HepG2 (cell line): ENCODE measurements around the gene SLX9. TPM values are rescaled to one million over a fixed set of nuclear protein-coding genes. Genes with fewer than 3 reads are reported as not detected.
A peak's percentile ranks its signal among the peaks of the same experiment; 100 is the strongest.

Experiments used
- ATAC-seq: fragments of 200-7000 bp; cut with Tn5 transposase; 3 replicates; pipeline ENCODE4 v1.9.1; 2020; ENCODE audit warnings: mild to moderate bottlenecking, moderate library complexity
- Bru-seq: library from RNA; stranded (reverse); fragments of 400-500 nt; gene quantifications from one replicate; lab custom pipeline; 2021; lab: Mats Ljungman, UMichigan
- BruChase-seq, 2 experiments: library from RNA; stranded (reverse); fragments of 400-500 nt; gene quantifications; one replicate each; lab custom pipeline; 2021; lab: Mats Ljungman, UMichigan
- BruUV-seq: library from RNA; stranded (reverse); fragments of 400-500 nt; replicated peaks from 2 replicates; lab custom pipeline; 2021; lab: Mats Ljungman, UMichigan
- CTCF ChIA-PET: fragments of 300-600 bp; formaldehyde crosslinking; extraction: SDS; loops from one replicate; lab custom pipeline; 2021; ENCODE audit warnings: low total read pairs, inconsistent platforms, low intra/inter-chr PET ratio; lab: Yijun Ruan, JAX
- POLR2A ChIA-PET: fragments of 350-600 bp; sonication (Branson Sonifier 250); formaldehyde crosslinking; loops from one replicate; lab custom pipeline; 2020; ENCODE audit warnings: antibody characterized with exemption, inconsistent platforms; lab: Yijun Ruan, JAX
- DNase-seq: peaks from one replicate; pipeline ENCODE4 v3.0.0-alpha.2; 2015; ENCODE audit warnings: low spot score
- FAIRE-seq: peaks from 3 replicates; lab custom pipeline; 2011; peaks lifted over from hg19 to GRCh38; lab: Jason Lieb, UNC
- H2AFZ ChIP-seq: one replicate; pipeline ENCODE4 v1.6.1; 2011; ENCODE audit warnings: low read length, inconsistent platforms
- H3K27ac ChIP-seq: fragments of 300-600 bp; 3 replicates; pipeline ENCODE4 v1.8.0; 2011; ENCODE audit warnings: mixed run types, mild to moderate bottlenecking, mixed read lengths, low read length, inconsistent platforms; ENCODE audit not compliant: insufficient read depth; ENCODE audit errors: extremely low read length
- H3K27me3 ChIP-seq, 2 experiments: fragments of 200-600 bp in 1 of 2; 2 replicates in 1 of 2; 3 replicates in 1 of 2; pipeline versions ENCODE4 v1.6.0 to v1.8.0; 2011; ENCODE audit warnings: low read length in 2 of 2, mild to moderate bottlenecking in 2 of 2, moderate library complexity in 2 of 2, inconsistent platforms in 1 of 2; ENCODE audit not compliant: insufficient read depth in 2 of 2, control insufficient read depth in 1 of 2
- H3K36me3 ChIP-seq, 2 experiments: fragments of 200-600 bp in 1 of 2; replicated peaks in 1 of 2; 2 replicates in 1 of 2; 3 replicates in 1 of 2; pipeline versions ENCODE4 v1.5.1 to v1.8.0; 2011; ENCODE audit warnings: low read length in 2 of 2, inconsistent platforms in 1 of 2; ENCODE audit not compliant: insufficient read depth in 2 of 2, control insufficient read depth in 1 of 2
- H3K4me1 ChIP-seq: 2 replicates; pipeline ENCODE4 v1.5.1; 2012; ENCODE audit warnings: low read length, inconsistent platforms; ENCODE audit not compliant: insufficient read depth
- H3K4me2 ChIP-seq: 2 replicates; pipeline ENCODE4 v1.6.0; 2011; ENCODE audit warnings: low read depth, low read length, inconsistent platforms
- H3K4me3 ChIP-seq, 3 experiments: fragments of 200-600 bp in 1 of 3; sonication (generic), shearing (Covaris generic) in 1 of 3; replicated peaks in 1 of 3; 2 replicates each; pipeline ENCODE4 v1.5.1; 2011 to 2016; ENCODE audit warnings: low read length in 3 of 3, inconsistent platforms in 2 of 3, low read depth in 2 of 3, mild to moderate bottlenecking in 2 of 3, control low read depth in 1 of 3, mixed read lengths in 1 of 3; ENCODE audit not compliant: insufficient read depth in 1 of 3
- H3K79me2 ChIP-seq: one replicate; pipeline ENCODE4 v1.6.1; 2011; ENCODE audit warnings: low read length, inconsistent platforms; ENCODE audit not compliant: insufficient read depth
- H3K9ac ChIP-seq: 2 replicates; pipeline ENCODE4 v1.6.0; 2011; ENCODE audit warnings: mild to moderate bottlenecking, low read depth, low read length, inconsistent platforms; ENCODE audit not compliant: insufficient read depth
- H3K9me3 ChIP-seq: 2 replicates; pipeline ENCODE4 v1.5.1; 2012; ENCODE audit warnings: mild to moderate bottlenecking, low read length
- H4K20me1 ChIP-seq: 2 replicates; pipeline ENCODE4 v1.6.0; 2011; ENCODE audit warnings: inconsistent platforms, mild to moderate bottlenecking, low read length, moderate library complexity; ENCODE audit not compliant: insufficient read depth
- ATF1 ChIP-seq: IDR thresholded peaks from 2 replicates; pipeline ENCODE4 v1.6.1; 2016; ENCODE audit warnings: mild to moderate bottlenecking, control low read depth
- DBP ChIP-seq: sonication (generic); formaldehyde crosslinking; IDR thresholded peaks from 2 replicates; pipeline ENCODE4 v1.4.0; 2020; ENCODE audit warnings: missing genetic modification reagents; ENCODE audit errors: not compliant biosample characterization
- HDAC1 ChIP-seq: sonication (generic); formaldehyde crosslinking; IDR thresholded peaks from 2 replicates; pipeline ENCODE4 v1.5.1; 2020; ENCODE audit warnings: mild to moderate bottlenecking, missing genetic modification reagents
- KLF12 ChIP-seq: sonication (generic); formaldehyde crosslinking; IDR thresholded peaks from 2 replicates; pipeline ENCODE4 v1.4.0; 2020; ENCODE audit warnings: missing genetic modification reagents, borderline replicate concordance
- PHF5A ChIP-seq: IDR thresholded peaks from one replicate; pipeline ENCODE4 v1.6.1; 2018; ENCODE audit warnings: low read depth, missing genetic modification reagents; ENCODE audit not compliant: unreplicated experiment
- ZNF558 ChIP-seq: sonication (generic); formaldehyde crosslinking; IDR thresholded peaks from 2 replicates; pipeline ENCODE4 v1.9.0; 2022; ENCODE audit warnings: mild to moderate bottlenecking, missing genetic modification reagents, borderline replicate concordance
- ZNF7 ChIP-seq: IDR thresholded peaks from 2 replicates; pipeline ENCODE4 v1.6.1; 2016; ENCODE audit warnings: missing biosample characterization, missing genetic modification reagents
- ZSCAN20 ChIP-seq: sonication (generic); formaldehyde crosslinking; IDR thresholded peaks from 2 replicates; pipeline ENCODE4 v1.4.0; 2020; ENCODE audit warnings: missing genetic modification reagents, mild to moderate bottlenecking, borderline replicate concordance
- WGBS: methylation state at CpG from one replicate; pipeline ENCODE4 v1.1.6; 2017; ENCODE audit warnings: low lambda C conversion rate; 5-methylcytosine and 5-hydroxymethylcytosine counted together
- in situ Hi-C: cut with HindIII; loops from 2 replicates; pipeline ENCODE4 v1.10.0; 2017; ENCODE audit warnings: low pct_unique_long_range_greater_than_20kb; ENCODE audit not compliant: extremely low pct_ligation_motif_present
- intact Hi-C: fragments of 100-400 bp; cut with micrococcal nuclease; formaldehyde crosslinking; loops from one replicate; pipeline ENCODE4 v1.10.0; 2022; ENCODE audit not compliant: unreplicated experiment
- long read RNA-seq, 2 experiments: library from RNA in 1 of 2; library from polyadenylated mRNA in 1 of 2; stranded (forward) in 1 of 2; unstranded in 1 of 2; transcript quantifications; one replicate each; pipeline ENCODE4 v2.0.0, GENCODE V29; 2019 to 2022
- polyA minus RNA-seq, 3 experiments: library from RNA; depleted of rRNA, polyadenylated mRNA; stranded (reverse); fragments of >200 nt; gene quantifications; 2 replicates each; pipeline ENCODE4 v1.2.3, GENCODE V29; 2011; ENCODE audit warnings: low replicate concordance in 1 of 3
- polyA plus RNA-seq, 8 experiments: library from polyadenylated mRNA; depleted of rRNA in 3 of 8; stranded (reverse) in 7 of 8; unstranded in 1 of 8; fragments of >200 nt; fragmentation: Illumina TruSeq in 4 of 8; extraction: Trizol in 4 of 8; gene quantifications; 2 replicates each; pipeline versions ENCODE4 v1.2.1 to v1.2.3, GENCODE V29; 2011 to 2016; ENCODE audit warnings: low read depth in 4 of 8, missing spikeins in 1 of 8, mixed read lengths in 1 of 8; ENCODE audit not compliant: insufficient read depth in 1 of 8
- total RNA-seq, 5 experiments: library from RNA; depleted of rRNA; stranded (reverse); fragments of >200 nt; fragmentation: Illumina TruSeq; extraction: Trizol; gene quantifications; 2 replicates each; pipeline ENCODE4 v1.2.3, GENCODE V29; 2016; ENCODE audit warnings: low read depth in 1 of 5
- TF ChIP-seq, protein P1 (sequence below): sonication (generic); formaldehyde crosslinking; IDR thresholded peaks from 2 replicates; pipeline ENCODE4 v1.5.0; 2020; ENCODE audit warnings: missing genetic modification reagents

Gene SLX9, protein sequence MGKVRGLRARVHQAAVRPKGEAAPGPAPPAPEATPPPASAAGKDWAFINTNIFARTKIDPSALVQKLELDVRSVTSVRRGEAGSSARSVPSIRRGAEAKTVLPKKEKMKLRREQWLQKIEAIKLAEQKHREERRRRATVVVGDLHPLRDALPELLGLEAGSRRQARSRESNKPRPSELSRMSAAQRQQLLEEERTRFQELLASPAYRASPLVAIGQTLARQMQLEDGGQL
- 47.1 and 51.5 TPM in 2 replicates for total RNA-seq (2016; rRNA removed; fragmentation: Illumina TruSeq; extraction: Trizol)
- total RNA-seq (2016; cell fraction: cytosol; rRNA removed; fragmentation: Illumina TruSeq; extraction: Trizol; ENCODE audit: low read depth) = 43.4 and 50.9 TPM in 2 replicates
- 51.9 and 55.4 TPM in 2 replicates for total RNA-seq (2016; cell fraction: insoluble cytoplasmic fraction; rRNA removed; fragmentation: Illumina TruSeq; extraction: Trizol)
- total RNA-seq (2016; cell fraction: membrane; rRNA removed; fragmentation: Illumina TruSeq; extraction: Trizol) = 31.2 and 37.8 TPM in 2 replicates
- 17.3 and 20.5 TPM in 2 replicates for total RNA-seq (2016; cell fraction: nucleus; rRNA removed; fragmentation: Illumina TruSeq; extraction: Trizol)
- 21.0 and 22.6 TPM in 2 replicates for polyA plus RNA-seq (2011; rRNA removed)
- polyA plus RNA-seq (2011; cell fraction: cytosol; rRNA removed) = 32.4 and 47.0 TPM in 2 replicates
- polyA plus RNA-seq (2011; cell fraction: nucleus; rRNA removed) = 22.9 and 26.2 TPM in 2 replicates
- polyA plus RNA-seq (2012) = 22.9 TPM in 2 replicates
- polyA plus RNA-seq (2016; cell fraction: cytosol; fragmentation: Illumina TruSeq; extraction: Trizol; ENCODE audit: low read depth) = 43.3 and 45.1 TPM in 2 replicates
- polyA plus RNA-seq (2016; cell fraction: insoluble cytoplasmic fraction; fragmentation: Illumina TruSeq; extraction: Trizol; ENCODE audit: low read depth) = 53.9 and 57.5 TPM in 2 replicates
- polyA plus RNA-seq (2016; cell fraction: membrane; fragmentation: Illumina TruSeq; extraction: Trizol; ENCODE audit: low read depth) = 27.6 and 29.8 TPM in 2 replicates
- polyA plus RNA-seq (2016; cell fraction: nucleus; fragmentation: Illumina TruSeq; extraction: Trizol; ENCODE audit: insufficient read depth, low read depth) = 35.4 and 41.4 TPM in 2 replicates
- polyA minus RNA-seq (2011; rRNA and poly(A)+ RNA removed; ENCODE audit: low replicate concordance) = 14.1 and 17.2 TPM in 2 replicates
- polyA minus RNA-seq (2011; cell fraction: cytosol; rRNA and poly(A)+ RNA removed) = 15.8 and 22.1 TPM in 2 replicates
- polyA minus RNA-seq (2011; cell fraction: nucleus; rRNA and poly(A)+ RNA removed) = 5.8 and 8.6 TPM in 2 replicates
- percentile 63 among the genes with signal in this experiment for Bru-seq, nascent RNA
- BruChase-seq, experiment 1, labeled RNA remaining after a 6-hour chase = percentile 60 among the genes with signal in this experiment
- BruChase-seq, experiment 2, labeled RNA remaining after a 2-hour chase = percentile 66 among the genes with signal in this experiment
- long read RNA-seq, experiment 1, transcript FAM207A-202 (6 exons, 880 nt) = minor isoform, 8 of 43 reads
- long read RNA-seq, experiment 1, transcript FAM207A-201 (6 exons, 927 nt) = major isoform, 13 of 43 reads
- long read RNA-seq, experiment 1, partial matches to known transcripts = 4 of 43 reads
- long read RNA-seq, experiment 1, other reads (novel, unspliced or antisense) = 18 of 43 reads
- long read RNA-seq, experiment 2, transcript FAM207A-202 (6 exons, 880 nt) = major isoform, 32 of 118 reads
- long read RNA-seq, experiment 2, transcript FAM207A-201 (6 exons, 927 nt) = minor isoform, 31 of 118 reads
- long read RNA-seq, experiment 2, partial matches to known transcripts = 17 of 118 reads
- long read RNA-seq, experiment 2, other reads (novel, unspliced or antisense) = 38 of 118 reads

DNA sequence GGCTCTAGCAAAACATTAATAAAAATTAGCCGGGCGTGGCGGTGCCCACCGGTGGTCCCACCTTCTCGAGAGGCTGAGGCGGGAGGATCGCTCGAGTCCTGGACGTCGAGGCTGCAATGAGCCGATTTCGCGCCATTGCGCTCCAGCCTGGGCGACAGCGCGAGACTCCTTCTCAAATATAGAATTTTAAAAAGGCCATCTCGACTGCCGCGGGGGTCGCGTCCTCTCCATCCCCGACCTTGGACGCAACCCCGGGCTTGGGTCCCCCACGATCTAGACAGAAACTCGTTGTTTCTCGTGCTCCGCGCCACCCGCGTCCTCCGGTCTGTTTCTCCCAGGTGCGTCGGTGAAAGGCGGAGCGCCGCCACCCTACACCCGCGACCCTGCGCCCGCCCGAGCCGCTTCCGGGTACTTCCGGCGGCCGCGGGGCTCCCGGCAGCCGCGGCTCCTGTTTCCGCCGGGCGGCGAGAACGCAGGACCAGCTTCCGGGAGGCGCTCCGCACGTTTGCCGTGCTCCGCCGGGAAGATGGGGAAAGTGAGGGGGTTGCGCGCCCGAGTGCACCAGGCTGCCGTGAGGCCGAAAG, at the start of gene SLX9:
Gene SLX9 (plus strand): TSS at position 498 of the 584 bp plus-strand sequence. CDS start 29 bp downstream, at position 527.
- BruUV-seq = no TSS peak
- POLR2A ChIA-PET = interaction anchor here (0.7 to 2.6 kb wide), 7 partner anchors 8 to 586 kb away, joined by 3 to 17 read pairs (median 3); partner anchors contain the start of gene PTTG1IP
- DNase-seq (peak; percentile 62), FAIRE-seq (no peak), ATAC-seq (peak; percentile 89)
- CTCF ChIA-PET = no interaction called here
- H3K4me2 ChIP-seq = peak within 1 kb of the TSS; percentile 89
- H3K9me3 ChIP-seq = no peaks in the 10 kb centered on the region
- peaks cover 62% of the 10 kb centered on the region for H3K4me1 ChIP-seq
- WGBS = 0% methylated on average over 12 of the region's 69 CpGs
- intact Hi-C loops (no loop called here), in situ Hi-C loops (no loop called here)
- H3K36me3 ChIP-seq = peaks cover 6 to 22% of the 10 kb centered on the region in 2 experiments
- H3K79me2 ChIP-seq = peaks cover 52% of the 10 kb centered on the region
- peak within 1 kb of the TSS; percentile 70 for H3K27ac ChIP-seq
- H3K27me3 ChIP-seq = no peaks in the 10 kb centered on the region; a peak in 1 of 5 replicates
- H3K9ac ChIP-seq = peak within 1 kb of the TSS; percentile 88
- H4K20me1 ChIP-seq = peaks cover 7% of the 10 kb centered on the region
- peak within 1 kb of the TSS; percentile 37 for H2AFZ ChIP-seq
- peak within 1 kb of the TSS; percentile 78 to 95 (median 81) for H3K4me3 ChIP-seq
- no peak for TF ChIP-seq ZNF7
- TF ChIP-seq, protein P1, sequence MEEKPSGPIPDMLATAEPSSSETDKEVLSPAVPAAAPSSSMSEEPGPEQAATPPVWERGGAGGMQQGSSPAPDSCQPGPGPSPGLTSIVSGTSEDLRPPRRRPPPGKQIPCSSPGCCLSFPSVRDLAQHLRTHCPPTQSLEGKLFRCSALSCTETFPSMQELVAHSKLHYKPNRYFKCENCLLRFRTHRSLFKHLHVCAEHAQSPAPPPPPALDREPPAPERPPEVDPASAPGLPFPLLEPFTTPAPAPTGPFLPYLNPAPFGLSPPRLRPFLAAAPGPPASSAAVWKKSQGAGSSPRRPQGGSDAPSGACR (CRISPR knock-in tag) = peak; percentile 91
- no peak for TF ChIP-seq ZNF558 (CRISPR knock-in tag)
- 0 out of 2 replicates have a peak, but pooled peaks have one; percentile 56 for TF ChIP-seq KLF12 (CRISPR knock-in tag)
- TF ChIP-seq HDAC1 (CRISPR knock-in tag) = peak; percentile 98
- no peak for TF ChIP-seq ZSCAN20 (CRISPR knock-in tag)
- TF ChIP-seq DBP (CRISPR knock-in tag) = no peak
- TF ChIP-seq ATF1 (CRISPR knock-in tag) = no peak
- TF ChIP-seq PHF5A (CRISPR knock-in tag) = no peak
